Measurements from ENCODE around the gene SON. TPM values are rescaled to one million over a fixed set of nuclear protein-coding genes. Genes with fewer than 3 reads are reported as not detected.
"Not testable (repeated sequence)": the region's sequence is repeated elsewhere in the genome, so short reads cannot be mapped to it uniquely, and the experiment has no call there.

The SON gene
- total RNA-seq, 3 donors from 2014 or later = 265 to 355 (median 330) TPM

DNA sequence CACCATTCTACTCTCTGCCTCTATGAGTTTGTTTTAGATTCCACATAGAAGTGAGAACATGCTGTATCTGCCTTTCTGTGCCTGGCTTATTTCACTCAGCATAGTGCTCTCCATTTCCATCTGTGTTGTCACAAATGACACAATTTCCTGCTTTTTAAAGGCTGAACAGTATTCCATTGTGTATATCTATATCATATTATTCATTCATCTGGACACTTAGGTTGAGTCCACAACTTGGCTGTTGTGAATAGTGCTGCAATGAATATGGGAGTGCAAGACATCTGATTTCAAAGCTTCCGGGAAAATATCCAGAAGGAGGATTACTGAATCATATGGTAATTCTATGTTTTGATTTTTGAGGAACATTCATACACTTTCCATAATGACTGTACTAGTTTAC, 65.7 kb downstream of the SON start:
- TF ChIP-seq, protein P1, sequence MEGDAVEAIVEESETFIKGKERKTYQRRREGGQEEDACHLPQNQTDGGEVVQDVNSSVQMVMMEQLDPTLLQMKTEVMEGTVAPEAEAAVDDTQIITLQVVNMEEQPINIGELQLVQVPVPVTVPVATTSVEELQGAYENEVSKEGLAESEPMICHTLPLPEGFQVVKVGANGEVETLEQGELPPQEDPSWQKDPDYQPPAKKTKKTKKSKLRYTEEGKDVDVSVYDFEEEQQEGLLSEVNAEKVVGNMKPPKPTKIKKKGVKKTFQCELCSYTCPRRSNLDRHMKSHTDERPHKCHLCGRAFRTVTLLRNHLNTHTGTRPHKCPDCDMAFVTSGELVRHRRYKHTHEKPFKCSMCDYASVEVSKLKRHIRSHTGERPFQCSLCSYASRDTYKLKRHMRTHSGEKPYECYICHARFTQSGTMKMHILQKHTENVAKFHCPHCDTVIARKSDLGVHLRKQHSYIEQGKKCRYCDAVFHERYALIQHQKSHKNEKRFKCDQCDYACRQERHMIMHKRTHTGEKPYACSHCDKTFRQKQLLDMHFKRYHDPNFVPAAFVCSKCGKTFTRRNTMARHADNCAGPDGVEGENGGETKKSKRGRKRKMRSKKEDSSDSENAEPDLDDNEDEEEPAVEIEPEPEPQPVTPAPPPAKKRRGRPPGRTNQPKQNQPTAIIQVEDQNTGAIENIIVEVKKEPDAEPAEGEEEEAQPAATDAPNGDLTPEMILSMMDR (IDR thresholded peaks at IDR 0.05) = no peak
- no peak for TF ChIP-seq POLR2A (IDR thresholded peaks at IDR 0.05)
- no peak for TF ChIP-seq POLR2AphosphoS5 (IDR thresholded peaks at IDR 0.05)
- Histone ChIP-seq H3K27me3 (no peaks in the 10 kb centered on the region), H3K27ac (no peak overlapping the region), H3K4me1 (no peaks in the 10 kb centered on the region), H3K36me3 (no peaks in the 10 kb centered on the region), H3K9me3 (no peaks in the 10 kb centered on the region), H3K4me3 (no peak overlapping the region)
- intact Hi-C loops (cut with DNase I; ENCODE audit: low total_unique reads) = loop anchor here (5.0 kb wide), 1 partner anchor 586 kb away; no protein-coding TSS in a partner anchor
- DNase-seq (ENCODE audit: low spot score in 2 of 2) = no peak

DNA sequence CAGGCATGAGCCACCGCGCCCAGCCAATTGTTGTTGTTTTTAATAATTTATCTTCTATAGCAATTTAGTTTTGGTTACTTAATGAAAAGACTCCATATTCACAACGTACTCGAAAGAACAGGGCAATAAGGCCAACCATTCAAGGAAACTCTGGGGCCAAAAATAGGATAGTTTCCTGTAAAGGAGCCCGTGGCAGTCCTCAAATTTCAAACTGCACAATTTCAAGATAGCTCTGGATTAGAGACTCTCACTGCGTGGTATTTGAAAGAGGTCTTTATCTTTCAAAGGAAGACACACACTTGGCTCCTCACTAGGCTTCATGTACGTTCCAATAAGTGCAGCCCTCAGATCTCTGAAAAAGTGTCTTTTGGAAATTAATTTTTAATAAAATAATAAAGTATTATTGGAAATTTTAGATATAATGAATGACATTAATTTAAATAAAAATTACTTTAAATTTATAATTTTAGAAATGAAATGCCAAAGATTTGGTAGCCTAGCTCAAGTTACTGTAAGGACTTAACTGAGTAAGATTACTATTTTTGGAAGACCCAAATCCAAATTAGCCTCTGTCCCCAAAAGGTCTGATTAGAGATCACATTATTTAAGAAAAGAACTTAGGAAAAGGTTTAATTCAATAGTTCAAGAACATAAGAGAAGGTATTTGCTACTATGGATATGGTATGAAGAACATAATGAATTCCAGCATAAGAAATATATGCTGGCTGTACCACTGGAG, 68.3 kb downstream of the SON start:
- Histone ChIP-seq H3K27me3 (no peaks in the 10 kb centered on the region), H3K27ac (no peak overlapping the region), H3K36me3 (no peaks in the 10 kb centered on the region), H3K9me3 (no peaks in the 10 kb centered on the region), H3K4me1 (no peaks in the 10 kb centered on the region), H3K4me3 (no peak overlapping the region)
- no peak for TF ChIP-seq POLR2AphosphoS5 (IDR thresholded peaks at IDR 0.05)
- TF ChIP-seq, protein P1 (IDR thresholded peaks at IDR 0.05) = no peak
- no peak for TF ChIP-seq POLR2A (IDR thresholded peaks at IDR 0.05)
- DNase-seq (ENCODE audit: low spot score in 2 of 2) = no peak
- intact Hi-C loops (cut with DNase I; ENCODE audit: low total_unique reads) = no loop called here

DNA sequence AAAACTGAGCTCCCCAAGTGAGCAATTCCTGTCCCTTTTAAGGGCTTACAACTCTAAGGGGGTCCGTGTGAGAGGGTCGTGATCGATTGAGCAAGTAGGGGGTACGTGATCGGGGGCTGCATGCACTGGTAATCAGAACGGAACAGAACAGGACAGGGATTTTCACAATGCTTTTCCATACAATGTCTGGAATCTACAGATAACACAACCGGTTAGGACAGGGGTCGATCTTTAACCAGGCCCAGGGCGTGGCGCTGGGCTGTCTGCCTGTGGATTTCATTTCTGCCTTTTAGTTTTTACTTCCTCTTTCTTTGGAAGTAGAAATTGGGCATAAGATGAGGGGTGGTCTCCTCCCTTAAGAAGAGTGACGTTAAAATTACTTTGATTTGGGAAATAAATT, 74.7 kb downstream of the SON start:
- H3K9me3 ChIP-seq; H3K4me3 ChIP-seq; H3K27ac ChIP-seq; H3K36me3 ChIP-seq; DNase-seq (ENCODE audit: low spot score in 2 of 2); intact Hi-C loops (cut with DNase I; ENCODE audit: low total_unique reads); H3K27me3 ChIP-seq; H3K4me1 ChIP-seq: not testable (repeated sequence)

DNA sequence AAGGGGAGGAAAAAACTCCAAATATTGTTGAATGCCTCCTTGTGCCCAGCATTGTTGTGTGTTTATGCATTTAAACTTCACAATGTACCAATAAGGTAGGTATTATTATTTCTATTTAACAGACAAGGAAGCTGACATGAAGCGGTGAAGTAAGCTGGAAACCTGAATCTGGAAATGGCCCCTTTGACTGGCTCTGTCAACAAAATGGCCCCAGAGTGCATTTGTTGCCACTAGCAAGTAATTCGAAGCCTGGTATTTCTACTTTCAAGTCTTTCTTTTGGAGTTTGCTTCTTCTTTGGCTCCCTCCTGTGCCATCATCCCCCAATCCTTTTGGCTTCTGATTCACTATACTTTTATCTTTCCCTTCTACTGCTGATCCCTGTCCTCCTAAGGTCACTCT, 75.6 kb downstream of the SON start:
- DNase-seq (ENCODE audit: low spot score in 2 of 2) = no peak
- no peak overlapping the region for H3K27ac ChIP-seq
- no peak overlapping the region for H3K4me3 ChIP-seq
- H3K27me3 ChIP-seq = no peaks in the 10 kb centered on the region
- H3K4me1 ChIP-seq = no peaks in the 10 kb centered on the region
- H3K36me3 ChIP-seq = no peaks in the 10 kb centered on the region
- intact Hi-C loops (cut with DNase I; ENCODE audit: low total_unique reads) = no loop called here
- H3K9me3 ChIP-seq = no peaks in the 10 kb centered on the region
- TF ChIP-seq, protein P1 (IDR thresholded peaks at IDR 0.05) = no peak
- TF ChIP-seq POLR2AphosphoS5 (IDR thresholded peaks at IDR 0.05) (no peak), POLR2A (IDR thresholded peaks at IDR 0.05) (no peak)

DNA sequence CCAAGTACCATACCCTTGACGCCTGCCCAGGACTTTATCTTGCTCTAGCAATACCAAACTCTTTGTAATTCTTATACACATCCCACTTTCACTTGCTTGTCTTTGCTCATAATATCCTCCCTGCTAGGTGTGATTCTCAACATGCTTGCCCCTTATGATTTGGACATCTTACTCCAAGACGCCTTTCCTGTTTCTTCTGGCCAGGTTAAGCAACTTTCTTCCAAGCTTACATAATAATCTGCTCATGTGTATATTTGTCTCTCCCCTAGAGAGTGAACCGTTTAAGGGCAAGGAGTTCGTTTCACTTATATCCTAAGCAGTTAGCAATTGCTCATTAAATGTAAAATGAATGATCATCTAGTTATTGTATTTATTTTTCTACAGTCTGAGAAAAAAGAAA, 76.9 kb downstream of the SON start:
- intact Hi-C loops (cut with DNase I; ENCODE audit: low total_unique reads) = no loop called here
- no peaks in the 10 kb centered on the region for H3K27me3 ChIP-seq
- TF ChIP-seq POLR2A (IDR thresholded peaks at IDR 0.05) = no peak
- H3K4me3 ChIP-seq = no peak overlapping the region
- no peak for DNase-seq (ENCODE audit: low spot score in 2 of 2)
- no peaks in the 10 kb centered on the region for H3K4me1 ChIP-seq
- H3K9me3 ChIP-seq = no peaks in the 10 kb centered on the region
- no peaks in the 10 kb centered on the region for H3K36me3 ChIP-seq
- H3K27ac ChIP-seq = no peak overlapping the region

DNA sequence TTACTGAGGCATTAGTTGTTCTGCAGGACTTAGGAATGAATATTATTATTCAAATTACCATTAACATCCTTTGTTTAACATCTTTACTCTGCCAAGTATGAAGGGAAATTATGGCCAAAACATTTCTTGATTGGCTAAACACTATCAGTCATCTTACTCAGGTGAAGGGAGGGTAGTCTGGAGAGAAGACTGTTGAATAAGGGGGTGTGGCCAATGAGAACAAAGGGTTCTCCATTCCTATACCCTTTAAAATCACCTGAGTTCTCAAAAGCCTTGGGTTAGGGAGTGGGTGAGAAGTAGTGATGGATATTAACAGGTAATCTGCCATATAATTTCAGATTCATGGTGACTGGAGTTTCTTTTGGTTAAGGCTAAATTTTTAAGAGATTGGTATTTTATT, 79.4 kb downstream of the SON start:
- H3K27me3 ChIP-seq = no peaks in the 10 kb centered on the region
- TF ChIP-seq, protein P1 (IDR thresholded peaks at IDR 0.05) = no peak
- TF ChIP-seq POLR2AphosphoS5 (IDR thresholded peaks at IDR 0.05) (no peak), POLR2A (IDR thresholded peaks at IDR 0.05) (no peak)
- H3K27ac ChIP-seq = no peak overlapping the region
- intact Hi-C loops (cut with DNase I; ENCODE audit: low total_unique reads) = no loop called here
- no peaks in the 10 kb centered on the region for H3K9me3 ChIP-seq
- DNase-seq (ENCODE audit: low spot score in 2 of 2) = no peak
- H3K4me3 ChIP-seq = no peak overlapping the region
- no peaks in the 10 kb centered on the region for H3K4me1 ChIP-seq
- no peaks in the 10 kb centered on the region for H3K36me3 ChIP-seq

DNA sequence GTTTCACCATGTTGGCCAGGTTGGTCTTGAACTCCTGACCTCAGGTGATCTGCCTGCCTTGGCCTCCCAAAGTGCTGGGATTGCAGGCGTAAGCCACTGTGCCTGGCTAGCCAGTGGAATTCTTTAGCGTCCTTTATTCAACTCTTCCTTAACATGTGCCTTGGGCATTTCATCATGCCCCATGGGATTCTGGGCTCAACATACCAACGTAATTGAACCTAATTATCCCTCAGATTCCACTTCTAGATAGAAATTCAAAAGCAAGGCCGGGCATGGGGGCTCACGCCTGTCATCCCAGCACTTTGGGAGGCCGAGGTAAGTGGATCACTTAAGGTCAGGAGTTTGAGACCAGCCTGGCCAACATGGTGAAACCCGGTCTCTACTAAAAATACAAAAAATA, 83.3 kb downstream of the SON start:
- H3K27ac ChIP-seq; H3K4me1 ChIP-seq; H3K27me3 ChIP-seq; H3K36me3 ChIP-seq; H3K4me3 ChIP-seq; H3K9me3 ChIP-seq; DNase-seq (ENCODE audit: low spot score in 2 of 2); intact Hi-C loops (cut with DNase I; ENCODE audit: low total_unique reads): not testable (repeated sequence)
